ENCODE data around the gene MYO10.

The MYO10 gene

DNA sequence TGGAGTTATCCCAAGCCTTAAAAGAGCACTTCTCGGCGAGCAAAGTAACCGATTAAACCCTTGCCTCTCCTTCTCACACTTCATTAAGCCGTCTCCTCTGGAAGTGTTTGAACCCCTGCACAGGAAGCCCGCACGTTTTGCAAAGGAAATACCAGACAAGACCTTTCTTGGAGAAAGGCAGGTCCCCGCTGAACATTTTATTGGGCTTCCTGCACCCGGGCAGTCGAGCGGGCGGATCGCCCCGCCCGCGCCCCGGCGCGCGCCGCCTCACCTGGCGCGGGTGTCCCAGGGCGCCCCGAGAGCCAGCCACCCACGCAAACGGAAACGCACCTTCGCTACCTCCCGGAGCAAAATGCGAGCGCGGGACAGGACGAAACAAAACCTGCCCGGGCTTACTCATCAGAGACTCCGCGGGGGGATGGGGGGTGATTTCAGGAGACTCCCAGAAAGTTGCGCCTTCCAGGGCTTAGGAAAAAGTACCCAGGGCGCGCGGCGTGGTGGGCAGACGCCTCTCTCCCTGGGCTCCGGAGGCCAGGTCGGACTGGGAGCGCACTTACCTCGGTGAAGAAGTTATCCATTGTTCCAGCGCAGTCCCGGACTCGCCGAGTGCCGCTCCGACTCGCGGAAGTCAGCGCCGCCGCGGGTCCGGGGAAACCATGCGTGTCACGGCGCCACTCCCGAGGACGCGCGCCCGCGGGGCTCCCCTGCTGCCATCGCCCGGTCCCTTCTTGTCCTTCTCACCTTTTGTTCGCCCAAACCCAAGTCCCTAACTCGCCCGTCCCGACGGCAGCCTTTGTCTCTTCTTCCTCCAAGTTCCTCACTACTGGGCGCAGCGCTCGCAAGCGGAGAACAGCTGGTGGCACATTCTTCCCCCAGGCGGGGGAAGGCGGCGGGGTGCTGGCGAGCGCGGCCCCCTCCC, 598 bp downstream of the MYO10 start:
- Histone ChIP-seq H3K36me3 (ENCODE audit: control insufficient read depth in 2 of 2, insufficient read depth in 1 of 2, low read length in 2 of 2) (no peaks in the 10 kb centered on the region), H3K27ac (ENCODE audit: extremely low read depth, low read depth, low read length) (peak overlapping the region; percentile 91), H3K9me3 (ENCODE audit: control insufficient read depth, insufficient read depth, low read depth, low read length) (no peaks in the 10 kb centered on the region), H3K4me3 (ENCODE audit: low read depth, low read length) (peak overlapping the region; percentile 95), H3K4me1 (ENCODE audit: control insufficient read depth, insufficient read depth, low read length) (peaks cover 33% of the 10 kb centered on the region)
- ChIA-PET CTCF (interaction anchor here (0.7 to 3.9 kb wide), 9 partner anchors 23 to 255 kb away, joined by 3 to 28 read pairs (median 4); no protein-coding TSS in a partner anchor), POLR2A (interaction anchor here (0.7 to 1.7 kb wide), 14 partner anchors 11 to 255 kb away, joined by 3 to 5 read pairs (median 3); no protein-coding TSS in a partner anchor)
- TF ChIP-seq GLI4 (tag by site-specific recombination; IDR thresholded peaks at IDR 0.05) = no peak
- TF ChIP-seq ZNF585B (tag by site-specific recombination; IDR thresholded peaks at IDR 0.05) = no peak
- TF ChIP-seq TRIM28 (IDR thresholded peaks at IDR 0.05; ENCODE audit: borderline replicate concordance, low read length) = no peak
- no peak for TF ChIP-seq ZNF140 (tag by site-specific recombination; IDR thresholded peaks at IDR 0.05)
- no peak for TF ChIP-seq ZNF121 (tag by site-specific recombination; IDR thresholded peaks at IDR 0.05)
- TF ChIP-seq ZNF747 (tag by site-specific recombination; IDR thresholded peaks at IDR 0.05) = no peak
- no peak for TF ChIP-seq MEIS1 (CRISPR knock-in tag; IDR thresholded peaks at IDR 0.05; ENCODE audit: borderline replicate concordance)
- 0 out of 2 replicates have a peak, but pooled peaks have one; percentile 43 for TF ChIP-seq ZNF843 (tag by site-specific recombination; IDR thresholded peaks at IDR 0.05)
- no peak for TF ChIP-seq GFI1B (tag by site-specific recombination; IDR thresholded peaks at IDR 0.05)
- TF ChIP-seq ZNF302 (tag by site-specific recombination; IDR thresholded peaks at IDR 0.05; ENCODE audit: low read depth) = no peak
- TF ChIP-seq, protein P1, sequence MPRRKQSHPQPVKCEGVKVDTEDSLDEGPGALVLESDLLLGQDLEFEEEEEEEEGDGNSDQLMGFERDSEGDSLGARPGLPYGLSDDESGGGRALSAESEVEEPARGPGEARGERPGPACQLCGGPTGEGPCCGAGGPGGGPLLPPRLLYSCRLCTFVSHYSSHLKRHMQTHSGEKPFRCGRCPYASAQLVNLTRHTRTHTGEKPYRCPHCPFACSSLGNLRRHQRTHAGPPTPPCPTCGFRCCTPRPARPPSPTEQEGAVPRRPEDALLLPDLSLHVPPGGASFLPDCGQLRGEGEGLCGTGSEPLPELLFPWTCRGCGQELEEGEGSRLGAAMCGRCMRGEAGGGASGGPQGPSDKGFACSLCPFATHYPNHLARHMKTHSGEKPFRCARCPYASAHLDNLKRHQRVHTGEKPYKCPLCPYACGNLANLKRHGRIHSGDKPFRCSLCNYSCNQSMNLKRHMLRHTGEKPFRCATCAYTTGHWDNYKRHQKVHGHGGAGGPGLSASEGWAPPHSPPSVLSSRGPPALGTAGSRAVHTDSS (tag by site-specific recombination; IDR thresholded peaks at IDR 0.05) = no peak; the same call in 1 of the 2 replicates
- TF ChIP-seq, protein P2, sequence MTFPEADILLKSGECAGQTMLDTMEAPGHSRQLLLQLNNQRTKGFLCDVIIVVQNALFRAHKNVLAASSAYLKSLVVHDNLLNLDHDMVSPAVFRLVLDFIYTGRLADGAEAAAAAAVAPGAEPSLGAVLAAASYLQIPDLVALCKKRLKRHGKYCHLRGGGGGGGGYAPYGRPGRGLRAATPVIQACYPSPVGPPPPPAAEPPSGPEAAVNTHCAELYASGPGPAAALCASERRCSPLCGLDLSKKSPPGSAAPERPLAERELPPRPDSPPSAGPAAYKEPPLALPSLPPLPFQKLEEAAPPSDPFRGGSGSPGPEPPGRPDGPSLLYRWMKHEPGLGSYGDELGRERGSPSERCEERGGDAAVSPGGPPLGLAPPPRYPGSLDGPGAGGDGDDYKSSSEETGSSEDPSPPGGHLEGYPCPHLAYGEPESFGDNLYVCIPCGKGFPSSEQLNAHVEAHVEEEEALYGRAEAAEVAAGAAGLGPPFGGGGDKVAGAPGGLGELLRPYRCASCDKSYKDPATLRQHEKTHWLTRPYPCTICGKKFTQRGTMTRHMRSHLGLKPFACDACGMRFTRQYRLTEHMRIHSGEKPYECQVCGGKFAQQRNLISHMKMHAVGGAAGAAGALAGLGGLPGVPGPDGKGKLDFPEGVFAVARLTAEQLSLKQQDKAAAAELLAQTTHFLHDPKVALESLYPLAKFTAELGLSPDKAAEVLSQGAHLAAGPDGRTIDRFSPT (tag by site-specific recombination; IDR thresholded peaks at IDR 0.05) = peak; percentile 44; the same call in 1 of the 2 replicates
- no peak; the same call in 1 of the 2 replicates for TF ChIP-seq SP3 (tag by site-specific recombination; IDR thresholded peaks at IDR 0.05)
- 0 out of 2 replicates have a peak, but pooled peaks have one; percentile 29 for TF ChIP-seq ZBTB17 (tag by site-specific recombination; IDR thresholded peaks at IDR 0.05)
- TF ChIP-seq, protein P3, sequence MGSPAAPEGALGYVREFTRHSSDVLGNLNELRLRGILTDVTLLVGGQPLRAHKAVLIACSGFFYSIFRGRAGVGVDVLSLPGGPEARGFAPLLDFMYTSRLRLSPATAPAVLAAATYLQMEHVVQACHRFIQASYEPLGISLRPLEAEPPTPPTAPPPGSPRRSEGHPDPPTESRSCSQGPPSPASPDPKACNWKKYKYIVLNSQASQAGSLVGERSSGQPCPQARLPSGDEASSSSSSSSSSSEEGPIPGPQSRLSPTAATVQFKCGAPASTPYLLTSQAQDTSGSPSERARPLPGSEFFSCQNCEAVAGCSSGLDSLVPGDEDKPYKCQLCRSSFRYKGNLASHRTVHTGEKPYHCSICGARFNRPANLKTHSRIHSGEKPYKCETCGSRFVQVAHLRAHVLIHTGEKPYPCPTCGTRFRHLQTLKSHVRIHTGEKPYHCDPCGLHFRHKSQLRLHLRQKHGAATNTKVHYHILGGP (tag by site-specific recombination; IDR thresholded peaks at IDR 0.05) = no peak
- no peak for TF ChIP-seq ZNF174 (tag by site-specific recombination; IDR thresholded peaks at IDR 0.05)
- no peak for TF ChIP-seq ZNF138 (tag by site-specific recombination; IDR thresholded peaks at IDR 0.05; ENCODE audit: borderline replicate concordance)
- TF ChIP-seq MYNN (tag by site-specific recombination; IDR thresholded peaks at IDR 0.05; ENCODE audit: borderline replicate concordance) = no peak
- peak; percentile 2; the same call in 1 of the 2 replicates for TF ChIP-seq ZSCAN16 (tag by site-specific recombination; IDR thresholded peaks at IDR 0.05)
- peak; percentile 35 for TF ChIP-seq SP2 (tag by site-specific recombination; IDR thresholded peaks at IDR 0.05)
- no peak for TF ChIP-seq HOXC10 (CRISPR knock-in tag; IDR thresholded peaks at IDR 0.05)
- TF ChIP-seq ZNF16 (tag by site-specific recombination; IDR thresholded peaks at IDR 0.05; ENCODE audit: low read depth) = no peak
- no peak for TF ChIP-seq ZNF112 (tag by site-specific recombination; IDR thresholded peaks at IDR 0.05)
- peak; percentile 19 for TF ChIP-seq KLF8 (tag by site-specific recombination; IDR thresholded peaks at IDR 0.05)
- TF ChIP-seq ZNF76 (tag by site-specific recombination; IDR thresholded peaks at IDR 0.05; ENCODE audit: borderline replicate concordance, low read depth) = peak; percentile 23; the same call in 1 of the 2 replicates
- TF ChIP-seq REPIN1 (tag by site-specific recombination; IDR thresholded peaks at IDR 0.05; ENCODE audit: low read depth) = no peak; the same call in 1 of the 2 replicates
- no peak for TF ChIP-seq FEZF1 (tag by site-specific recombination; IDR thresholded peaks at IDR 0.05)
- TF ChIP-seq YY2 (tag by site-specific recombination; IDR thresholded peaks at IDR 0.05) = no peak
- TF ChIP-seq OSR2 (tag by site-specific recombination; IDR thresholded peaks at IDR 0.05) = peak; percentile 23; the same call in 1 of the 2 replicates
- TF ChIP-seq ZBTB21 (tag by site-specific recombination; IDR thresholded peaks at IDR 0.05) = no peak
- no peak for TF ChIP-seq ZNF624 (tag by site-specific recombination; IDR thresholded peaks at IDR 0.05)
